ENCODE measurements around the gene MEX3A.

DNA sequence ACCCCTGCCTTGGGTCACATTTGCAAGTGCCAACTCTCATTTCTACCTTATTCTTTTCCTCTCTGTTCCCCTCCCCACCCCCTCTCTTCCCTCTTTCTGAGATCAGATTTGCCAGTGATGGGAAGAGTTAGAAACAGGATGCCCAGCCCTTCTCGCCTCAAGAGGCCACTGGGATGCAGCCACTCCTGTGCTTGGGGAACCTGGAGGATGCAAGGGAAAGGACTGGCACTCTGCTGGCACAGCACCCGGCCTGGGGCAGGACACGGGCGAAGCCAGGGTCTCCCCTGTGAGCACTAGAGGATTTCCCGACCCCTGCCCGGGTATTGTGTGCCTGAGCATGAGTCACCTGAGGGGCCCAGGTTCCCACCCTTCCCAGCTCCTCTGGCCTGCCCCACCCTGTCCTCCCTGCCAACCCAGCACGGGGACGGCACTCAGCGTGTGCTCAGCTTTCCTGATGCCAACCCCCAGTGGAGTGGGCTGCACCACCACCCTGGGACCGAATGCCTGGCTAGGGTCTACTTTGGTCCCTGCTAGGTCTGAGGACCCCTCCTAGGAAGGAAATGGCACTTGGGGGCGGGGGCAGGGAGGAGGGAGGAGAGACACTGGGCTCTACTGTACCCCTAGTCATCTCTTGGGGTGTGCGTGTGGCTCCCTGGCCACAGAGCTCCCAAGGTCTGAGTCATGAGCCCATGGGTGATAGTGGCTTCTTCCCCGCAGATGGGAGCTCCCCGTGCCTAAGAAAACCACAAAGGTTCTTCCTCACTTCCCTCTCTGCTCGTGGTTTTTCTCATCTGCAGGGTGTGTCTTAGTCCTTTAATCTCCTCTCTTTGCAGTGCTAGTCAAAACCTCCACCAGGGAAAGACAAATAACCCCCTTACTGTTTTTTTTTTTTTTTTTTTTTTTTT, 44.6 kb upstream of the MEX3A start:
- TF ChIP-seq CTCF (IDR thresholded peaks at IDR 0.05) (no peak), POLR2A (IDR thresholded peaks at IDR 0.05) (no peak)

Data from testis (tissue), 2 donors.